GM15510 (cell line): ENCODE measurements around the gene SON.

ENCODE experiments used
- POLR2A ChIP-seq: IDR thresholded peaks from 3 replicates; pipeline ENCODE4 v1.6.1; 2011; ENCODE audit warnings: borderline replicate concordance; ENCODE audit not compliant: insufficient read length; ENCODE audit errors: extremely low read depth

The SON gene

DNA sequence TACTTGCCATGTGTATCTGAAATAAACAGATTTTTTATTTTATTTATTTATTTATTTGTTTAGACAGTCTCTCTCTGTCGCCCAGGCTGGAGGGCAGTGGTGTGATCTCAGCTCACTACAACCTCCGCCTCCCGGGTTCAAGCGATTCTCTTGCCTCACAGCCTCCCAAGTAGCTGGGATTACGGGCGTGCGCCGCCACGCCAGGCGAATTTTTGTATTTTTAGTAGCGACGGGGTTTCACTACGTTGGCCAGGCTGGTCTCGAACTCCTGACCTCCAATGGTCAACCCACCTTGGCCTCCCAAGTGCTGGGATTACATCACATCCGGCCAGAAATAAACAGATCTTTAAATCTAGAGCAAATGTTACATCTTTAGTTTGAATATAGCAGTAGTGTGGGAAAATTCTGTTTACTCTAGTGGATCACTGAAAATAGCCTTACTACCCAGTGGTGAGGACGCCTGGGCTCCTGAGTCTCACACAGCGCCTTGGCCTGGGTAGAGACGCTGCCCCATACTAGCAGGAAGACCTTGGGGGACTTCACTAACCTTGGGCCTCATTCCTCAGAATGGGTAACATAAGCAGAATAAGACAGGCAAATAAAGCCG lies 1.6 kb upstream of the SON start:
- no peak for TF ChIP-seq POLR2A

DNA sequence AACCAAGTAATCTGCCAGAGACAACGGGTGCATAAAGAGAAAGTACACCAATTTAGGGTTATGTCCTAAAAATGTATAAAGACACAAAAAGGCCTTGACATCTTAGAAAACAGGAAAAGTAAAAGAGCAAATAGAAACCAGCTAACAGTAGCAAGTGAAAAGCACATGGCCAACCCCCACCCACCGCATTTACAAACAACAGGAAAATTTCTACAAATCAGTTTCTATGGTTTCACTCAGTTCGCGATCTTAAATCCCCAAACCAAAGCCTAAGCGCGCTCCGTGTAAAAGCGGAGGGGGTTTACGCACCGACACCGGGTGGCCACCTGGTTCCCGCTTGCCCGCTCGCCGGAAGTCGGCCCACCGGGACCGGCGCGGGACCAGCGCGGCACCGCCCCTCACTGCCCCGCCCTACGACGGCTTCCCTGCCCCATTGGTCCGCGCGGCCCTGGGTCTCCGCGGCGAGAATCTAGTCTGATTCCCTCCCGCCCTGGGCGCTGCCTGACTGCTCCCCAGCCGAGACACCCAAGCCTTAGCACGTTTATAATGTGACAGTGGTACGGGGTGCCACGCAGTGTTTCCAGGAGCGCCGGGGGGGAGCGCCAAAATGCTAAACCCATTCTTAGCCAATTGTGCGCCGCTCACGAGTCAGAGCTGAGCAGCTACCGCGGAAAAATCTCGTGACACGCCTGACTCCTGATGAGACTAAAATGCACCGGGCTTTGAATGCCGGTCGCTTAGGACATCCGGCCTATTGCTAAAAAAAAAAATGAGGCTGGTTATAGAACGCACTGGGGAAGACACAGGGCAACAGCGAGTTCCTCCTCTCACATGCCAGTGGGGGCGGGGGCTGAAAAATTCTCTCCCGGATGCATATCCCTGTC lies 840 bp upstream of the SON start, which contains the start of gene GART:
GART (minus strand) TSS at position 362 of the 884 bp plus-strand sequence. CDS start 2,802 bp downstream, outside the sequence.
- TF ChIP-seq POLR2A: peak; percentile 84

DNA sequence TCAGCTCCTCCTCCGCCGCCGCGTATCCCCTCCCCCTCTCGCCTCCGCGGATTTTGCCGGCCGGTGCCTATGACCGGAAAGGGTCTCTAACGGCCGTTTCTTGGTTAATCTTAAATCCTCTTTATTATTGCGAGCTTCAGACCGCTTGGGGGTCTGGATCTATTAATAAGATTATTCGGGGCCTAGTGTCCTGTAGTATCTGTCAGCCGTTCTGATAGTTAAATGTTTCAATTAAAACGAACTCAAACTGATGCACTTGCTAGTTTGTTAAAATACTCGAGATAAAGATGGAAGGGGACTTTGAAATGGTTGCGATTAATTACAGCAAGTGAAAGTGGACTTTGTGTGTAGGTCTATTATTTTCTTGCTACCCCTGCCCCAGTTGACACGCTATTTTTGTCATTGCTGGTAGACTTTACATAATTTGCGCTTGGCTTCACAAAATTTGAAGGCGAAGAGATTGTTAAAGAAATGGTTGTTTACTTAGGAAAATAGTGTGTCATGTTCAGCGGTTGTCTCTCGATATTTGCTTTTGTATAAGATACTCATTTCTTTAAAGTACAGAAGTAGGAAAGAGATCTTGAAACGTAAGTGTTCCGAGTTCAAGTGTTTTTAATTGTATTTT lies 779 bp downstream of the SON start:
- TF ChIP-seq POLR2A: no peak

DNA sequence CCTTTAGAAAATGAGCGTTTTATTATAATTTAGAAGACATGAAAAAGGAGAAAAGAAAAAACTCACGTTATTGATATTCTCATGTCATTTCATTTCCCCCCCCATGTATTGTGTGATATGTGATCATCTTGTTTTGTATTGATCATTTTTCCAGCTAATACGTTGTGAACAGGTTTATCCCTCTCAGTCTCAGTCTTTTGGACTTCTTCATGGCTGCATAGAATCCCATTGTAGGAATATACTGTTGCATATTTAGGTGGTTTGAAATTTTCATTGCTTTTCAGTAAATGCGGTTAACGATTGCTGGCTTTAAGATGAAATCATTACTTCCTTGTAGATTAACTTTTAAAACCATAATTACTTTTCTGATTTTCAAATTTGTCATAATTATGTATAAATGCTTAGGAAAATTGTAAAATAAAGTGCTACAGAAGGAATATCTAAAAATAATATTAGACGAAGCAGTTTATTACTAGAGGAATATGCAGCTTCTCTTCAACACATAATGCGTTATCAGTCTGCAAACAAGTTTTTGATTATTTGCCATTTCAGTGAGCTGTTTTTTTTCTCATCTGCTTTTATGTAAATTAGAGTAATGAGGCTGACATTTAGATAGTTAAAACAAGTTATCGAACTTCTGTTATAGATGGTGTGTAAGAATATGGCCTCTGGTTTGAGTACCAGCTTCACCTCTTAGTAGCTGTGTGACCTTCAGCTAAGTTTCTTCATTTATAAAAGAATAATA lies 1.8 kb downstream of the SON start:
- TF ChIP-seq POLR2A: no peak

DNA sequence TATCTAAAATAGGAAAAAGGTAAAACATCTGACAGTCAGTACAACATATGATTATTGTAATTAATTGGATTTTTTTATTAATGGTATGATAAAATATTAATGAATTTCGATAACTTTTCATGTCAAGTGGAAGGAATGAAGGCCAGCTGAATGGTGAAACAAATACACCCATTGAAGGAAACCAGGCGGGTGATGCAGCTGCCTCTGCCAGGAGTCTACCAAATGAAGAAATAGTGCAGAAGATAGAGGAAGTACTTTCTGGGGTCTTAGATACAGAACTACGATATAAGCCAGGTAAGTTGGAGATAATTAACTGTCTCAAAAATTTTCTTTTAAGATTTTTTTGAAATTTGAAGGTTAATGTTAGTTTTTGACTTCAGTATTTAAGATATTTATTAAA lies 3.2 kb downstream of the SON start:
- TF ChIP-seq POLR2A: no peak

DNA sequence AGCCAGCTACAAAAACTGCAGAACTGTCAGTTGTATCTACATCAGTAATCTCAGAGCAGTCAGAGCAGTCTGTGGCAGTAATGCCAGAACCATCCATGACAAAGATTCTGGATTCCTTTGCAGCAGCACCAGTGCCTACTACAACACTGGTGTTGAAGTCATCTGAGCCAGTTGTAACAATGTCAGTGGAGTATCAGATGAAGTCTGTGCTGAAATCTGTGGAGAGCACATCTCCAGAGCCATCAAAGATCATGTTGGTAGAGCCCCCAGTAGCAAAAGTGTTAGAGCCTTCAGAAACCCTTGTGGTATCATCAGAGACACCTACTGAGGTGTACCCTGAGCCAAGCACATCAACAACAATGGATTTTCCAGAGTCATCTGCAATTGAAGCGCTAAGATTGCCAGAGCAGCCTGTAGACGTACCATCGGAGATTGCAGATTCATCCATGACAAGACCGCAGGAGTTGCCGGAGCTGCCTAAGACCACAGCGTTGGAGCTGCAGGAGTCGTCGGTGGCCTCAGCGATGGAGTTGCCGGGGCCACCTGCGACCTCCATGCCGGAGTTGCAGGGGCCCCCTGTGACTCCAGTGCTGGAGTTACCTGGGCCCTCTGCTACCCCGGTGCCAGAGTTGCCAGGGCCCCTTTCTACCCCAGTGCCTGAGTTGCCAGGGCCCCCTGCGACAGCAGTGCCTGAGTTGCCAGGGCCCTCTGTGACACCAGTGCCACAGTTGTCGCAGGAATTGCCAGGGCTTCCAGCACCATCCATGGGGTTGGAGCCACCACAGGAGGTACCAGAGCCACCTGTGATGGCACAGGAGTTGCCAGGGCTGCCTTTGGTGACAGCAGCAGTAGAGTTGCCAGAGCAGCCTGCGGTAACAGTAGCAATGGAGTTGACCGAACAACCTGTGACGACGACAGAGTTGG lies 7.3 kb downstream of the SON start:
- peak; percentile 22 for TF ChIP-seq POLR2A

DNA sequence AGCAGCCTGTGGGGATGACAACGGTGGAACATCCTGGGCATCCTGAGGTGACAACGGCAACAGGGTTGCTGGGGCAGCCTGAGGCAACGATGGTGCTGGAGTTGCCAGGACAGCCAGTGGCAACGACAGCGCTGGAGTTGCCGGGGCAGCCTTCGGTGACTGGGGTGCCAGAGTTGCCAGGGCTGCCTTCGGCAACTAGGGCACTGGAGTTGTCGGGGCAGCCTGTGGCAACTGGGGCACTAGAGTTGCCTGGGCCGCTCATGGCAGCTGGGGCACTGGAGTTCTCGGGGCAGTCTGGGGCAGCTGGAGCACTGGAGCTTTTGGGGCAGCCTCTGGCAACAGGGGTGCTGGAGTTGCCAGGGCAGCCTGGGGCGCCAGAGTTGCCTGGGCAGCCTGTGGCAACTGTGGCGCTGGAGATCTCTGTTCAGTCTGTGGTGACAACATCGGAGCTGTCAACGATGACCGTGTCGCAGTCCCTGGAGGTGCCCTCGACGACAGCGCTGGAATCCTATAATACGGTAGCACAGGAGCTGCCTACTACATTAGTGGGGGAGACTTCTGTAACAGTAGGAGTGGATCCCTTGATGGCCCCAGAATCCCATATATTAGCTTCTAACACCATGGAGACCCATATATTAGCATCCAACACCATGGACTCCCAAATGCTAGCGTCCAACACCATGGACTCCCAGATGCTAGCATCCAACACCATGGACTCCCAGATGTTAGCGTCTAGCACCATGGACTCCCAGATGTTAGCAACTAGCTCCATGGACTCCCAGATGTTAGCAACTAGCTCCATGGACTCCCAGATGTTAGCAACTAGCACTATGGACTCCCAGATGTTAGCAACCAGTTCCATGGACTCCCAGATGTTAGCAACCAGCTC lies 8.2 kb downstream of the SON start:
- TF ChIP-seq POLR2A: no peak

DNA sequence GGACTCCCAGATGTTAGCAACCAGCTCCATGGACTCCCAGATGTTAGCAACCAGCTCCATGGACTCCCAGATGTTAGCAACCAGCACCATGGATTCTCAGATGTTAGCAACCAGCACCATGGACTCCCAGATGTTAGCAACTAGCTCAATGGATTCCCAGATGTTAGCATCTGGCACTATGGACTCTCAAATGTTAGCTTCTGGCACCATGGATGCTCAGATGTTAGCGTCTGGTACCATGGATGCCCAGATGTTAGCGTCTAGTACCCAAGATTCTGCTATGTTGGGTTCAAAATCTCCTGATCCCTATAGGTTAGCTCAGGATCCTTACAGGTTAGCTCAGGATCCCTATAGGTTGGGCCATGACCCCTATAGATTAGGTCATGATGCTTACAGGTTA lies 8.8 kb downstream of the SON start:
- no peak for TF ChIP-seq POLR2A

DNA sequence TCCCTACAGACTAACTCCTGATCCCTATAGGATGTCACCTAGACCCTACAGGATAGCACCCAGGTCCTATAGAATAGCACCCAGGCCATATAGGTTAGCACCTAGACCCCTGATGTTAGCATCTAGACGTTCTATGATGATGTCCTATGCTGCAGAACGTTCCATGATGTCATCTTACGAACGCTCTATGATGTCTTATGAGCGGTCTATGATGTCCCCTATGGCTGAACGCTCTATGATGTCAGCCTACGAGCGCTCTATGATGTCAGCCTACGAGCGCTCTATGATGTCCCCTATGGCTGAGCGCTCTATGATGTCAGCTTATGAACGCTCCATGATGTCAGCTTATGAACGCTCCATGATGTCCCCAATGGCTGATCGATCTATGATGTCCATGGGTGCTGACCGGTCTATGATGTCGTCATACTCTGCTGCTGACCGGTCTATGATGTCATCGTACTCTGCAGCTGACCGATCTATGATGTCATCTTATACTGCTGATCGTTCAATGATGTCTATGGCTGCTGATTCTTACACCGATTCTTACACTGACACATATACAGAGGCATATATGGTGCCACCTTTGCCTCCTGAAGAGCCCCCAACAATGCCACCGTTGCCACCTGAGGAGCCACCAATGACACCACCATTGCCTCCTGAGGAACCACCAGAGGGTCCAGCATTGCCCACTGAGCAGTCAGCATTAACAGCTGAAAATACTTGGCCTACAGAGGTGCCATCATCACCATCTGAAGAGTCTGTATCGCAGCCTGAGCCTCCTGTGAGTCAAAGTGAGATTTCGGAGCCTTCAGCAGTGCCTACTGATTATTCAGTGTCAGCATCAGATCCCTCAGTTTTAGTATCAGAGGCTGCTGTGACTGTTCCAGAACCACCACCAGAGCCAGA lies 9.5 kb downstream of the SON start:
- TF ChIP-seq POLR2A: no peak

DNA sequence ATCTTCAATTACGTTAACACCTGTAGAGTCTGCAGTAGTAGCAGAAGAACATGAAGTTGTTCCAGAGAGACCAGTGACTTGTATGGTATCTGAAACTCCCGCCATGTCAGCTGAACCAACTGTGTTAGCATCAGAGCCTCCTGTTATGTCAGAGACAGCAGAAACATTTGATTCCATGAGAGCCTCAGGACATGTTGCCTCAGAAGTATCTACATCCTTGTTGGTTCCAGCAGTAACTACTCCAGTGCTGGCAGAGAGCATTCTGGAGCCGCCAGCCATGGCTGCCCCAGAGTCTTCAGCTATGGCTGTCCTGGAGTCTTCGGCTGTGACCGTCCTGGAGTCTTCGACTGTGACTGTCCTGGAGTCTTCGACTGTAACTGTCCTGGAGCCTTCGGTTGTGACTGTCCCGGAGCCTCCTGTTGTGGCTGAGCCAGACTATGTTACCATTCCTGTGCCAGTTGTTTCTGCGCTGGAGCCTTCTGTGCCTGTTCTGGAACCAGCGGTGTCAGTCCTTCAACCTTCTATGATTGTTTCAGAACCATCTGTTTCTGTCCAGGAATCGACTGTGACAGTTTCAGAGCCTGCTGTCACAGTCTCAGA lies 10.3 kb downstream of the SON start:
- no peak for TF ChIP-seq POLR2A

DNA sequence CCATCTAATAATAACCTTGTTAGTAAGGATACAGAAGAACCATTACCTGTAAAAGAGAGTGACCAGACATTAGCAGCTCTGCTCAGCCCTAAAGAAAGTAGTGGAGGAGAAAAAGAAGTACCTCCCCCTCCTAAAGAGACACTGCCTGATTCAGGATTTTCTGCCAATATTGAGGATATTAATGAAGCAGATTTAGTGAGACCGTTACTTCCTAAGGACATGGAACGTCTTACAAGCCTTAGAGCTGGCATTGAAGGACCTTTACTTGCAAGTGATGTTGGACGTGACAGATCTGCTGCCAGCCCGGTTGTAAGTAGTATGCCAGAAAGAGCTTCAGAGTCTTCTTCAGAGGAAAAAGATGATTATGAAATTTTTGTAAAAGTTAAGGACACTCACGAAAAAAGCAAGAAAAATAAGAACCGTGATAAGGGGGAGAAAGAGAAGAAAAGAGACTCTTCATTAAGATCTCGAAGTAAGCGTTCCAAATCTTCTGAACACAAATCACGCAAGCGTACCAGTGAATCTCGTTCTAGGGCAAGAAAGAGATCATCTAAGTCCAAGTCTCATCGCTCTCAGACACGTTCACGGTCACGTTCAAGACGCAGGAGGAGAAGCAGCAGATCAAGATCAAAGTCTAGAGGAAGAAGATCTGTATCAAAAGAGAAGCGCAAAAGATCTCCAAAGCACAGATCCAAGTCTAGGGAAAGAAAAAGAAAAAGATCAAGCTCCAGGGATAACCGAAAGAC lies 11.6 kb downstream of the SON start:
- no peak for TF ChIP-seq POLR2A
